ENCODE data around the gene CFAP65.

CFAP65 gene

GRCh38 chr2:218975060-218975777 is 66.1 kb downstream of the CFAP65 start:
- Histone ChIP-seq H3K4me1 (ENCODE audit: control insufficient read depth, insufficient read depth, low read length, poor library complexity, severe bottlenecking) (peaks cover 5% of the 10 kb centered on the region), H3K9me3 (ENCODE audit: control insufficient read depth, low read length) (no peaks in the 10 kb centered on the region), H3K36me3 (ENCODE audit: control insufficient read depth, insufficient read depth, low read length) (no peaks in the 10 kb centered on the region), H3K27ac (ENCODE audit: insufficient read depth, low read length, poor library complexity, severe bottlenecking) (no peak overlapping the region), H3K27me3 (replicated peaks; ENCODE audit: control insufficient read depth, insufficient read depth, low read length, poor library complexity, severe bottlenecking) (peaks cover 16% of the 10 kb centered on the region), H3K4me3 (ENCODE audit: insufficient read depth, low read depth, low read length, poor library complexity, severe bottlenecking) (no peak overlapping the region)
- no peak for DNase-seq

- Histone ChIP-seq H3K9me3 (ENCODE audit: control insufficient read depth, low read length) (no peaks in the 10 kb centered on the region), H3K4me3 (ENCODE audit: insufficient read depth, low read depth, low read length, poor library complexity, severe bottlenecking) (no peak overlapping the region), H3K4me1 (ENCODE audit: control insufficient read depth, insufficient read depth, low read length, poor library complexity, severe bottlenecking) (no peaks in the 10 kb centered on the region), H3K27me3 (replicated peaks; ENCODE audit: control insufficient read depth, insufficient read depth, low read length, poor library complexity, severe bottlenecking) (peaks cover 11% of the 10 kb centered on the region), H3K36me3 (ENCODE audit: control insufficient read depth, insufficient read depth, low read length) (no peaks in the 10 kb centered on the region), H3K27ac (ENCODE audit: insufficient read depth, low read length, poor library complexity, severe bottlenecking) (no peak overlapping the region)
- DNase-seq: no peak
These were observed 70.4 kb downstream of the CFAP65 start for GRCh38 chr2:218970894-218971293.

- no peak for DNase-seq
- no peaks in the 10 kb centered on the region for H3K9me3 ChIP-seq (ENCODE audit: control insufficient read depth, low read length)
- peaks cover 3% of the 10 kb centered on the region for H3K4me1 ChIP-seq (ENCODE audit: control insufficient read depth, insufficient read depth, low read length, poor library complexity, severe bottlenecking)
- peaks cover 37% of the 10 kb centered on the region for H3K27me3 ChIP-seq (replicated peaks; ENCODE audit: control insufficient read depth, insufficient read depth, low read length, poor library complexity, severe bottlenecking)
- no peak overlapping the region for H3K27ac ChIP-seq (ENCODE audit: insufficient read depth, low read length, poor library complexity, severe bottlenecking)
- no peaks in the 10 kb centered on the region for H3K36me3 ChIP-seq (ENCODE audit: control insufficient read depth, insufficient read depth, low read length)
- no peak overlapping the region for H3K4me3 ChIP-seq (ENCODE audit: insufficient read depth, low read depth, low read length, poor library complexity, severe bottlenecking)
These were observed 77.1 kb downstream of the CFAP65 start for GRCh38 chr2:218964041-218964771.

- Histone ChIP-seq H3K9me3 (ENCODE audit: control insufficient read depth, low read length) (no peaks in the 10 kb centered on the region), H3K27ac (ENCODE audit: insufficient read depth, low read length, poor library complexity, severe bottlenecking) (no peak overlapping the region), H3K4me1 (ENCODE audit: control insufficient read depth, insufficient read depth, low read length, poor library complexity, severe bottlenecking) (peaks cover 3% of the 10 kb centered on the region), H3K4me3 (ENCODE audit: insufficient read depth, low read depth, low read length, poor library complexity, severe bottlenecking) (no peak overlapping the region), H3K36me3 (ENCODE audit: control insufficient read depth, insufficient read depth, low read length) (no peaks in the 10 kb centered on the region), H3K27me3 (replicated peaks; ENCODE audit: control insufficient read depth, insufficient read depth, low read length, poor library complexity, severe bottlenecking) (peaks cover 42% of the 10 kb centered on the region)
- DNase-seq: no peak
These were observed 77.7 kb downstream of the CFAP65 start for GRCh38 chr2:218963601-218964000.

GRCh38 chr2:218962859-218963492 is 78.3 kb downstream of the CFAP65 start:
- no peaks in the 10 kb centered on the region for H3K9me3 ChIP-seq (ENCODE audit: control insufficient read depth, low read length)
- peaks cover 3% of the 10 kb centered on the region for H3K4me1 ChIP-seq (ENCODE audit: control insufficient read depth, insufficient read depth, low read length, poor library complexity, severe bottlenecking)
- no peak overlapping the region for H3K4me3 ChIP-seq (ENCODE audit: insufficient read depth, low read depth, low read length, poor library complexity, severe bottlenecking)
- peak in 1 of 3 donors; percentile 19 for DNase-seq
- H3K27me3 ChIP-seq (replicated peaks; ENCODE audit: control insufficient read depth, insufficient read depth, low read length, poor library complexity, severe bottlenecking): peaks cover 48% of the 10 kb centered on the region
- H3K27ac ChIP-seq (ENCODE audit: insufficient read depth, low read length, poor library complexity, severe bottlenecking): no peak overlapping the region
- no peaks in the 10 kb centered on the region for H3K36me3 ChIP-seq (ENCODE audit: control insufficient read depth, insufficient read depth, low read length)

GRCh38 chr2:218961651-218962570 is 79.4 kb downstream of the CFAP65 start:
- Histone ChIP-seq H3K27ac (ENCODE audit: insufficient read depth, low read length, poor library complexity, severe bottlenecking) (no peak overlapping the region), H3K27me3 (replicated peaks; ENCODE audit: control insufficient read depth, insufficient read depth, low read length, poor library complexity, severe bottlenecking) (peaks cover 56% of the 10 kb centered on the region)

GRCh38 chr2:218961229-218961628 is 80.1 kb downstream of the CFAP65 start:
- peaks cover 56% of the 10 kb centered on the region for H3K27me3 ChIP-seq (replicated peaks; ENCODE audit: control insufficient read depth, insufficient read depth, low read length, poor library complexity, severe bottlenecking)
- H3K36me3 ChIP-seq (ENCODE audit: control insufficient read depth, insufficient read depth, low read length): no peaks in the 10 kb centered on the region
- no peak overlapping the region for H3K4me3 ChIP-seq (ENCODE audit: insufficient read depth, low read depth, low read length, poor library complexity, severe bottlenecking)
- no peak for DNase-seq
- no peaks in the 10 kb centered on the region for H3K9me3 ChIP-seq (ENCODE audit: control insufficient read depth, low read length)
- peaks cover 3% of the 10 kb centered on the region for H3K4me1 ChIP-seq (ENCODE audit: control insufficient read depth, insufficient read depth, low read length, poor library complexity, severe bottlenecking)
- no peak overlapping the region for H3K27ac ChIP-seq (ENCODE audit: insufficient read depth, low read length, poor library complexity, severe bottlenecking)

More at GRCh38 chr2:218961651-218962570, 79.4 kb downstream of the CFAP65 start:
- Histone ChIP-seq H3K36me3 (ENCODE audit: control insufficient read depth, insufficient read depth, low read length) (no peaks in the 10 kb centered on the region), H3K4me3 (ENCODE audit: insufficient read depth, low read depth, low read length, poor library complexity, severe bottlenecking) (no peak overlapping the region), H3K9me3 (ENCODE audit: control insufficient read depth, low read length) (no peaks in the 10 kb centered on the region), H3K4me1 (ENCODE audit: control insufficient read depth, insufficient read depth, low read length, poor library complexity, severe bottlenecking) (peaks cover 3% of the 10 kb centered on the region)
- DNase-seq: no peak

- Histone ChIP-seq H3K27me3 (replicated peaks; ENCODE audit: control insufficient read depth, insufficient read depth, low read length, poor library complexity, severe bottlenecking) (peaks cover 56% of the 10 kb centered on the region), H3K4me3 (ENCODE audit: insufficient read depth, low read depth, low read length, poor library complexity, severe bottlenecking) (no peak overlapping the region), H3K9me3 (ENCODE audit: control insufficient read depth, low read length) (no peaks in the 10 kb centered on the region), H3K27ac (ENCODE audit: insufficient read depth, low read length, poor library complexity, severe bottlenecking) (no peak overlapping the region), H3K36me3 (ENCODE audit: control insufficient read depth, insufficient read depth, low read length) (no peaks in the 10 kb centered on the region), H3K4me1 (ENCODE audit: control insufficient read depth, insufficient read depth, low read length, poor library complexity, severe bottlenecking) (peaks cover 3% of the 10 kb centered on the region)
- no peak for DNase-seq
These were observed 80.8 kb downstream of the CFAP65 start for GRCh38 chr2:218960309-218961165.

GRCh38 chr2:218959761-218960308 is 81.5 kb downstream of the CFAP65 start:
- H3K27me3 ChIP-seq (replicated peaks; ENCODE audit: control insufficient read depth, insufficient read depth, low read length, poor library complexity, severe bottlenecking): peaks cover 56% of the 10 kb centered on the region
- peaks cover 3% of the 10 kb centered on the region for H3K4me1 ChIP-seq (ENCODE audit: control insufficient read depth, insufficient read depth, low read length, poor library complexity, severe bottlenecking)
- no peak for DNase-seq
- H3K9me3 ChIP-seq (ENCODE audit: control insufficient read depth, low read length): no peaks in the 10 kb centered on the region
- H3K4me3 ChIP-seq (ENCODE audit: insufficient read depth, low read depth, low read length, poor library complexity, severe bottlenecking): peak overlapping the region; percentile 22
- H3K27ac ChIP-seq (ENCODE audit: insufficient read depth, low read length, poor library complexity, severe bottlenecking): no peak overlapping the region
- no peaks in the 10 kb centered on the region for H3K36me3 ChIP-seq (ENCODE audit: control insufficient read depth, insufficient read depth, low read length)
